Fibroblast of skin of right biceps (primary cell): ENCODE data around the gene SYK.
A peak's percentile ranks its signal among the peaks of the same experiment; 100 is the strongest.
"Not testable (repeated sequence)": the region's sequence is repeated elsewhere in the genome, so short reads cannot be mapped to it uniquely, and the experiment has no call there.

Source experiments
- DNase-seq: peaks from one replicate; pipeline ENCODE4 v3.0.0-alpha.2; 2013

Gene SYK

GRCh38 chr9:90799271-90799852 lies 2.3 kb upstream of the SYK start:
- DNase-seq, result no peak

DNA sequence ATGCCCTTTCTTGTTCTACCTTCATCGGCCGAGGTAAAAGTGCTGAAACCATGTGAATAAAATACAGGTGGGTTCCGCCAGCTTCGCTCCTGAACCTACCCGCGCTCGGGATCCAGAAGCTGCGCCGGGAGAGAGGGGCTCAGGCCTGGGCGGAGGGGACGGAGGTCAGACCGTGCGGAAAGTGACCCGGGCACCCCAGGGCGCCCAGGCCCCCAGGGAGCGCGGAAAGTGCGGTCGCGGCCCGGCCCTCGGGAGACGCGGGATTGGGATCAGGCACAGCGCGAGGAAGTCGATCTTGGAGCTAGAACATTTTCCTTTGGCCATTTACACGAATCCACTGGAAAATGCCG lies 329 bp downstream of the SYK start:
- no peak for DNase-seq

- no peak for DNase-seq
These were observed 867 bp downstream of the SYK start for GRCh38 chr9:90802386-90802985.

DNA sequence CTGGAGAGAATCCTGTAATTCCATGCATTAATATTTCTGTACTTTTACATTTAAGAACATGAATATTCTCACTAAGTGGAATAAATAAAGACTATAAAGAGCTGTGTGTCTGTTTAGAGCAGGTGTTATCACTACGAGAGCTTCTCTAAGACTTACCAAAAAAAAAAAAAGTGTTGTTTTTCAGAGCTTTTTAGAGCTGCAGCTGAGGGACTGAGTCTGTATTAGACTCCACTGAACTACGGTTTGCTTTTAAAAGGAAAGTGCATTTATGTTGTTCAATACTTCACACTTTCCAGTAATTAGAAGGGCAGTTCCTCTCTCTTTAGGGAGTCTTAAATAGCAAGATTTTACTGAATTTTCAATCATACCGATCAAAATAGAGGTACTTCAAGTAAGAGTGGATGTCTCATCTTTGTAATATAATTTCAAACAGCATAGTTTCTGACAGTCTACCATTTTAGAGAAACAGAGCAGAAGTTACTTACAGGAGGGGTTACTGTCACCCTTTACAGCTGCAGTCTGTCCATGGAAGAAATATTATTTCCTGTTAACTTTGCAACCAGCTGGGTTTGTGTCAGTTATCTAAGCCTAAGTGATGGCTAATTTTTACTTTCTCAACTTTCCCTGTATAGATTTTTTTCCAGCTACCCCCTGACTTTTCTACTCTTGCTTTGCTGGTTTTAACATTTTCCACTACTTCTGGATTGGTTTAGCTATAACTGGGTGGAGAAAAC lies 2.4 kb downstream of the SYK start:
- no peak for DNase-seq

- no peak for DNase-seq
These were observed 3.7 kb downstream of the SYK start for GRCh38 chr9:90805006-90805996.

DNA sequence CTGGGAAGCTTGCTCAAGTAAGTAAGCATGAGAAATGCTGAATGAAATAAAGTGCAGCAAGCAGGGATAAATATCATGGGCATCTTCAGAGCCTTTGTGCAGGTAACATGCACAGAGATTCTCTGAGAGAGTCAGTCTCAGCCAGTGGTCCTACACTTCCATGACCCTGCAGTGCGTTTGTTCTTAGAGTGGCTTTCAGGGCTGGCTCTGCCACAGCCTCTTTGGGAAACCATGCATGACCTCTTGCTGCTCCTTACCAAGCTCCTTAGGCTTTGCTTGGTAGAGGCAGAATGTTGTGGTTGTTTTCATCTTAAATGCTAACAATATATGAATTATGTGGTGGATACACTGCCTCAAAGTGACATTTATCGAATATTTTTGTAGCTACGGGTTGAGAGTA lies 5.4 kb downstream of the SYK start:
- DNase-seq, result no peak

GRCh38 chr9:90808398-90808797 lies 6.8 kb downstream of the SYK start:
- DNase-seq, result no peak

DNA sequence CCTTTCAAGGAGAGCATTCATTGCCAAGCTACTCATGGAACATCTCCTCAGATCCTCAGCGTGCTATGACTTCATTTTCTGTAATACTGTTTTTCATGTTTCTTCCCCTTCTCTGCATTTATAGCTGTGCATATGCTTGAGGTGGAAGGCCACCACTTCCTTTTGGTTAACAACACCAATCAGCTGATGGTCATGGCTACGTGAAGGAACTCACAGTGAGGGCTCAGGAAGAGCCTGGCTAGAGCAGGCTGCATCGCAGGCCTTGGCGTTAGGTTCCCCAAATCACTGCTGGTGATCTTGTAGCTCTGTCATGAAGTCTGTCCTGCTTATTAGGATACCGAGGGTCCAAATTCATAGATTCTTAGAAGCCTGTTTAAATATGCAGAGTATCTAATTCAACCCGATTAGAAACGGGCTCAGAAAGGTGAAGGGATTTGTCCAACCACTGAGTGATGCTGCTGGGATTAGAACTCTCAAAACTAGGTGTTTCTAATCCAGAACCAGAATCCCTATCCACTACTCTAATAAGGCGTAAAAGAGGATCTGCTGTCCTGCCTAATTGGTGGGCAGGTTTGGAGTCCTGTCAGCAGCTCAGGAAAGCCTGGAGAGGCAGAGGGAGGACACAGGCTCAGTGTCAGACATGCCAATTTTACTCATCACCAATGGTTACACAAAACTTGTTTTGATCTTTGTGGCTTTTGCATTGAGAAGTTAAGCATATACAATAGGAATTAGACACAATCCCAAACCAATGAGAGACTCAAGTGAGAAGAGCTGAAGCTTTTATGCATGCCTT lies 7.5 kb downstream of the SYK start:
- no peak for DNase-seq

- DNase-seq, result no peak
These were observed 9.1 kb downstream of the SYK start for GRCh38 chr9:90810691-90811090.

DNA sequence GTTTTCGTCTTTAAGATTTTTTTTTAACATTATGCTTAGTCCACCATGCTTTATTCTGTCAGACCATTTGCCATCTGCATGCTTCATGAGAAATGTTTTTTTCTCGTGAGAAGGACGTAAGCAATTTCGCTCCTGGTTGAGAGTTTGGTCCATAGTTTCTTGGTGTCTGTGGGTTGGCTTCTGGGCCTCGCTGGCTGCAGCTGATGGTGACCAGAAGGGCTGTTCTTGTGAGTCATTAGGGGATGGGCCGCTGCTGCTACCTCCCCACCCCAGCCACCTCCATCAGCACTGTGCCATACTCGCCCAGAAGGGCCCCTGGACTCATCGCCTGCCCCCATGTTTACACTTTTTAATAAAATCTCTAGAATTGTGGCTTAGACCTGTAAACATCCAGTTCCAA lies 11.4 kb downstream of the SYK start:
- no peak for DNase-seq

DNA sequence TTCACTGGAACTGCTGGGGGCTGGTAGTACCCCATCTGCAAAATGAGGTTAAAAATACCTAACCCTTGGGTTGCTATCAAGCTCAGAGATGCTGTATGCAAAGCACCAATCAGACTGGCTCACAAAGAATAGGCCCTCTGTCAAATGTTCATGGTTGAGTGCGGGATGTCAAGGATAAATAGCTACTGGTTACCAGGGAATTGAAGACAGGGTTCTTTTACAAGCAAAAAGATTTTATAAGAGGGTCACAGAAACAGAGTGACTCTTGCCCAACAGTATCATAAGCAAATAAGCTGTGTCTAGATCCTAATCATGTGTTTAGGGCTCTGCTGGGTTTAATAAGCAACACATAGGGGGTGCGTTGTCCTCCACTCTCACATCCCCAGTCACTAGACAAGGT lies 11.9 kb downstream of the SYK start:
- DNase-seq, result no peak

DNA sequence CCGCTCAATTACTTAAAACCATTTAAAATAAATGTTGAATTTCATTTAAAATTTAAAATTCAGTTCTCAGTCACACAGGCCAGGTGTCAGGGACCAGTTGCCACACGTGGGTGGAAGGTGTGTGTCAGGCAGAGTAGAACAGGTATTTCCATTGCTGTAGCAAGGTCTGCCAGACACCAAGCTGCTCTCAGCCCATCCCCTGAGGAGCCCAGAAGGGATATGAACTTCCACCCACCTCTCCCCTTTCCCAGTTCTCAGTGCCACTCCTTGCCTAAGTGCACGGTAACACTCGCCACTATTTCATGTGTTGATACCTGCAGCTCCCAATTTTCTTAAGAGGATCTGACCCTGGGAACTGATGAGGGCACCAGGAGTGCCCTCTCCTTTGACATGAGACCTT lies 12.7 kb downstream of the SYK start:
- no peak for DNase-seq

DNA sequence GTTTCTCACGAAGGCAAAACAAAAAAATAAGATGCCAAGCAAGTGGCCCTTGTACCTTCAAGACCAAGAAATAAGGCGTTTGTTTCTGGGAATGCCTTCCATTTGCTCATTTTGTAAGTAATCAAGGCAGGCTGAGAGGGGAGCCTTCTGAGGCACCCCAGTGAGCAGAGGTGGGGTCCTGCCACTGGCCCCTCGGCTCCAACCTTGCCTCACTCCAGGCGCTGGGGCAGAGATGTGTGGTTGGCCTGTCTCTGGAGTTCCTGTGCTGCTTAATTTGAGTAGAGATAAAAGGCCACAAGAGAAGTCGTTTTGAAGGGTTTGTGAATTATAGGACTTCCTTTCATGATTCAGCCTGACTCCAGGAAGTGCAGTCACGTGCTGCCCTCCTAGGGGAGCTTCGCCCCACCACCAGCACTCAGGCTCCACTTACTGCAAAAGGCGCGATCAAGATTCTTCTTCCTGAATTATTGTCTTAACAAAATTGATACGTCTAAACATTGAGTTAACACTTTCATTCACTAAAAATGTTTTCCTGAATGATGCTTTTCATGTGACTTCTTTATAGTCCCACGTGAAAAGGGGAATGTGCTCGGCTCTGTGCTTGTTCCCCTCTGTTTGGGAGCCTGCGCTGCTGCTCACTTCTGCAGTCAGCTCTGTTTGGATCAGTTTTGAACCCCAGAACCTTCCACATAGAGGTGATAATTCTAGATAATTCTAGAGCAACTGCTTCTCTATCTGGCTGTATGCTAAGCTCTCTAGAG lies 13.7 kb downstream of the SYK start:
- DNase-seq, result peak; percentile 31

DNA sequence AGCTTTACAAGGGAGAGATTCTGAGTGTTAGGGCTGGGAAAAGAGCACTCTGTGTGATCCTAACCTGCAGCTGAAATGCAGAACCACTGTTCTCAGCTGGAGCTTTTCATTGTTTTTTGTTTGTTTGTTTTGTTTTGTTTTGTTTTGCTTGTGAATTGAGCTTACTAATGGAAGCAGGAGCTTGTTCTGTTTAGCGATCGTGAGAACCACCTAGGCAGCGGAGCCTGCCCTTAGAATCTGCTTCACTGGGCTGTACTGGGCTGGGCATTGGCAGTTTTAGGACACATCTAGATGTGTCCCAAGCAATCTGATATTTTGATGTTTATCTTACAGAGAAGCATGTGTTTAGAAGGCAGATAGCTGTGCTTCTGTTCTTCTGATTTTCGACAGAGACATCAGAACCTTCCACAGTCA lies 14.3 kb downstream of the SYK start:
- DNase-seq, result no peak

- DNase-seq, result no peak
These were observed 15.1 kb downstream of the SYK start for GRCh38 chr9:90816690-90817089.

DNA sequence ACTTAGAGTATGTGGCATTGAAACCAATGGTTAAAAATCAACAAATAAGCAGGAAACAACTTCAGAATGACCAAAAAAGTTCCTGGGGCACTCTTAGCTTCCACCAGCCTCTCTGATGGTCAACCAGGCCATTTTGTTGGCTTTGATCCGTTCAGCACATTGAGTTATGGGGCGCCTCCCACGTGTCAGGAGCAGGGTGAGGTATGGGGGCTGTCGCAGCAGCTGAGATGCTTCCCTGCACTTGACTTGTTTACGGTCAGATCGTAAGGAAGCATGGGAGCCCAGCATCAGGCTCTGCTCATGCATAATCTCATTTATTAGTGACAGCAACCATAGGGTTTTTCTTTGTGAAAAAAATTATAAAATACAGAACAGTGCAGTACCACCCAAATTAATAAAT lies 16.7 kb downstream of the SYK start:
- DNase-seq, result no peak

GRCh38 chr9:90820406-90820805 lies 18.8 kb downstream of the SYK start:
- DNase-seq, result not testable (repeated sequence)

DNA sequence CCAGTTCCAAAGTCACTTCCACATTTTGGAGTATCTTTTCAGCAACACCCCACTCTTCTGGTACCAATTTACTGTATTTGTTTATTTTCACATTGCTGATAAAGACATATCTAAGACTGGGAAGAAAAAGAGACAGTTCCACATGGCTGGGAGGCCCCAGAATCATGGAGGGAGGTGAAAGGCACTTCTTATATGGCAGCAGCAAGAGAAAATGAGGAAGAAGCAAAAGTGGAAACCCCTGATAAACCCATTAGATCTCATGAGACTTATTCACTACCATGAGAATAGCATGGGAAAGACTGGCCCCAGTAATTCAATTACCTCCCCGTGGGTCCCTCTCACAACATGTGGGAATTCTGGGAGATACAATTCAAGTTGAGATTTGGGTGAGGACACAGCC lies 19.6 kb downstream of the SYK start:
- DNase-seq, result not testable (repeated sequence)

GRCh38 chr9:90821697-90822096 lies 20.1 kb downstream of the SYK start:
- peak; percentile 6 for DNase-seq

DNA sequence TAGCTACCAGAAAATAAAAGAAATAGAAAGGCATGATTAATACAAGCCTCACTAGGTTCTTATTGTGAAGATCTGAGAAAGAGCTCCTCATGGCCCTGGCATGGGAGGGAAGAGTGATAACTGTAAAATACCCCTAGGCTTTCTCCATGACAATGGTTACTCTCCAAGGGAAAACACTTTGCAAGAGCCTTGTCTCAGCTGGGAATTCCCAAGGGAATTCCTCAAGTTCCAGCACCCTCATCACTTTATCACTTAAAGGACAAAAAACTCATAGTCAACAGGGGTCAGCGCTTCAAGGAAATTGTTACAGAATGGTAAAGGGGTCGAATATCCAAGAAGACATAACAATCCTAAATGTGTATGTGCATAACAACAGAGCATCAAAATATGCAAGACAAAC lies 21.2 kb downstream of the SYK start:
- no peak for DNase-seq

- no peak for DNase-seq
These were observed 24.0 kb downstream of the SYK start for GRCh38 chr9:90825586-90825985.
